Peyer's patch (tissue), 4 donors: ENCODE results near the gene GRIP1. TPM values are rescaled to one million over a fixed set of nuclear protein-coding genes. Genes with fewer than 3 reads are reported as not detected.

Experiments
- DNase-seq, 3 donors: peaks; one replicate each; pipeline ENCODE4 v3.0.0-alpha.2; 2017 to 2019
- H3K27ac ChIP-seq, 4 donors: fragments of 200-600 bp; sonication (generic); one replicate each; pipeline ENCODE4 v1.5.1; 2016 to 2019
- H3K27me3 ChIP-seq, 2 donors: fragments of 200-600 bp; sonication (generic); one replicate each; pipeline ENCODE4 v1.5.1; 2019
- H3K36me3 ChIP-seq, 3 donors: fragments of 200-600 bp; sonication (generic); one replicate each; pipeline ENCODE4 v1.5.1; 2016 to 2019
- H3K4me1 ChIP-seq, 4 donors: fragments of 200-600 bp; sonication (generic); one replicate each; pipeline ENCODE4 v1.5.1; 2016 to 2019
- H3K4me3 ChIP-seq, 4 donors: fragments of 200-600 bp; sonication (generic); 1 replicate in 3 of 4; 2 replicates in 1 of 4; pipeline ENCODE4 v1.5.1; 2016 to 2019; ENCODE audit warnings: mild to moderate bottlenecking in 1 of 4
- H3K9me3 ChIP-seq, 4 donors: fragments of 200-600 bp; sonication (generic); one replicate each; pipeline ENCODE4 v1.5.1; 2016 to 2019; ENCODE audit warnings: mild to moderate bottlenecking in 1 of 4
- POLR2A ChIP-seq, 2 donors: fragments of 450-650 bp; IDR thresholded peaks; one replicate each; pipeline ENCODE4 v1.5.1; 2017; ENCODE audit warnings: antibody characterized with exemption in 2 of 2, mild to moderate bottlenecking in 2 of 2, moderate library complexity in 2 of 2
- total RNA-seq, 4 donors: library from RNA; depleted of rRNA; stranded (reverse); fragments of >200 nt; gene quantifications; one replicate each; pipeline ENCODE4 v1.1.0, GENCODE V29; 2016
- TF ChIP-seq, protein P1 (sequence below), 6 experiments: fragments of 450-650 bp in 4 of 6; fragments of 200-600 bp in 2 of 6; sonication (generic) in 1 of 6; IDR thresholded peaks; one replicate each; pipeline ENCODE4 v1.5.1; 2017 to 2019; ENCODE audit warnings: antibody characterized with exemption in 6 of 6, mild to moderate bottlenecking in 3 of 6, moderate library complexity in 1 of 6

The GRIP1 gene
- total RNA-seq, 4 donors from 2014 or later, result 0.66 to 5.2 (median 1.4) TPM

DNA sequence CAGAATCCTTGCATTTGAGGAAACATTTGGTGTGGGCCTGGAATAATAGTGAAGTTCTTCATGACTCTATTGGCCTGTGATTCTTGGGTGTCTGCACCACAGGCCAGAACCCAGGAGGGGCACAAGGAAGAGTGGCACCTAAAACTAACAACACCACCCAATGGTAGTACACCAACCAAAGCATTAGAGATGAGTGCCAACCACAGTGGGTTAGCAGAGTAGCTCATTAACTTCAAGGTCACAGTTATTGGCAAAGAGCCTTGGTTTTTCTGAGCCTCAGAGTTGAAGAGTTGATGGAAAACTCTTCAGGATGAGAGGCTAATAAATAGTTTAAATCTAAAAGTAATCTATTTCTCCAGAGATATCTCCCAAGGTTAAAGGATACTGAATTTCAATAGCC is 319.6 kb downstream of the GRIP1 start:
- TF ChIP-seq, protein P1, sequence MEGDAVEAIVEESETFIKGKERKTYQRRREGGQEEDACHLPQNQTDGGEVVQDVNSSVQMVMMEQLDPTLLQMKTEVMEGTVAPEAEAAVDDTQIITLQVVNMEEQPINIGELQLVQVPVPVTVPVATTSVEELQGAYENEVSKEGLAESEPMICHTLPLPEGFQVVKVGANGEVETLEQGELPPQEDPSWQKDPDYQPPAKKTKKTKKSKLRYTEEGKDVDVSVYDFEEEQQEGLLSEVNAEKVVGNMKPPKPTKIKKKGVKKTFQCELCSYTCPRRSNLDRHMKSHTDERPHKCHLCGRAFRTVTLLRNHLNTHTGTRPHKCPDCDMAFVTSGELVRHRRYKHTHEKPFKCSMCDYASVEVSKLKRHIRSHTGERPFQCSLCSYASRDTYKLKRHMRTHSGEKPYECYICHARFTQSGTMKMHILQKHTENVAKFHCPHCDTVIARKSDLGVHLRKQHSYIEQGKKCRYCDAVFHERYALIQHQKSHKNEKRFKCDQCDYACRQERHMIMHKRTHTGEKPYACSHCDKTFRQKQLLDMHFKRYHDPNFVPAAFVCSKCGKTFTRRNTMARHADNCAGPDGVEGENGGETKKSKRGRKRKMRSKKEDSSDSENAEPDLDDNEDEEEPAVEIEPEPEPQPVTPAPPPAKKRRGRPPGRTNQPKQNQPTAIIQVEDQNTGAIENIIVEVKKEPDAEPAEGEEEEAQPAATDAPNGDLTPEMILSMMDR (IDR thresholded peaks at IDR 0.05), result no peak
- no peak for TF ChIP-seq POLR2A (IDR thresholded peaks at IDR 0.05)
- Histone ChIP-seq H3K27ac (no peak overlapping the region), H3K27me3 (no peaks in the 10 kb centered on the region), H3K36me3 (no peaks in the 10 kb centered on the region), H3K4me1 (no peaks in the 10 kb centered on the region), H3K9me3 (no peaks in the 10 kb centered on the region), H3K4me3 (no peak overlapping the region)
- no peak for DNase-seq

DNA sequence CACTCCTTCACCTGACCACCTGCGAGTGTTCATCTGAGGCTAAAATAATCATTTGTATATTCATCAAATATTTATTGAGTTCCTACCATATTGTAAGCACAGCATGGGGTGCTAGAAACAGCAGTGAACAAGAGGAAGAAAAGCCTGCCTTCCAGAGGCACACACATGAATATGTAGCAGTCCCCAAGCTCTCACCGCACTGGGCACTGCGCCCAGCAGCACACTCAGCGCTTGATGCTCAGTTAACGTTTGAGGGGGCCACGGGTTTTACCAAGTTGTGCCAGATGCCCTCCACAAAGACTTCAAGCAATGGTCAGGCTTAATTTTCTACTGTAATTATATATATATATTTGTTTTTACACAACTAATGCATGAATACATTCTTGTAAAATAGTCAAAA is 324.6 kb downstream of the GRIP1 start:
- DNase-seq, result no peak
- H3K27ac ChIP-seq, result no peak overlapping the region
- no peaks in the 10 kb centered on the region for H3K27me3 ChIP-seq
- no peaks in the 10 kb centered on the region for H3K36me3 ChIP-seq
- H3K4me3 ChIP-seq, result no peak overlapping the region
- no peaks in the 10 kb centered on the region for H3K9me3 ChIP-seq
- no peak for TF ChIP-seq POLR2A (IDR thresholded peaks at IDR 0.05)
- TF ChIP-seq, protein P1 (IDR thresholded peaks at IDR 0.05), result no peak
- no peaks in the 10 kb centered on the region for H3K4me1 ChIP-seq

DNA sequence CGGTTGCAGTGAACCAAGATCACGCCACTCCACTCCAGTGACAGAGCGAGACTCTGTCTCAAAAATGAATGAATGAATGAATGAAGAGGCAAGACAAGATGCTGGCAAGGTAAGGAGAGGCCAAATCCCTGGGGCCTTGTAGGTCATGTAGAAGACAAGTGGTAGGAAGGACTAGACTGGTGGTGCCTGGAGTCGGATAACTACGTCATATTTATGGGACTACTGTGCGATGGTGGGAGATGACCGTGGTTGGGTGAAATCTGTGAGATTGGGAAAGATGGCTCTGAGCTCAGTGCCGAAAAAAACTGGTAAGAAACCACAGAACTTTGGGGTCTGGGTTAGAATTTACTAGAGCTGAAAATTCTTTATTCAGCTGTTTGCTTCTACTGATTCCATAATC is 326.0 kb downstream of the GRIP1 start:
- no peaks in the 10 kb centered on the region for H3K4me1 ChIP-seq
- no peak for DNase-seq
- H3K4me3 ChIP-seq, result no peak overlapping the region
- no peak overlapping the region for H3K27ac ChIP-seq
- no peaks in the 10 kb centered on the region for H3K36me3 ChIP-seq
- no peaks in the 10 kb centered on the region for H3K9me3 ChIP-seq
- TF ChIP-seq, protein P1 (IDR thresholded peaks at IDR 0.05), result no peak
- no peak for TF ChIP-seq POLR2A (IDR thresholded peaks at IDR 0.05)
- H3K27me3 ChIP-seq, result no peaks in the 10 kb centered on the region

DNA sequence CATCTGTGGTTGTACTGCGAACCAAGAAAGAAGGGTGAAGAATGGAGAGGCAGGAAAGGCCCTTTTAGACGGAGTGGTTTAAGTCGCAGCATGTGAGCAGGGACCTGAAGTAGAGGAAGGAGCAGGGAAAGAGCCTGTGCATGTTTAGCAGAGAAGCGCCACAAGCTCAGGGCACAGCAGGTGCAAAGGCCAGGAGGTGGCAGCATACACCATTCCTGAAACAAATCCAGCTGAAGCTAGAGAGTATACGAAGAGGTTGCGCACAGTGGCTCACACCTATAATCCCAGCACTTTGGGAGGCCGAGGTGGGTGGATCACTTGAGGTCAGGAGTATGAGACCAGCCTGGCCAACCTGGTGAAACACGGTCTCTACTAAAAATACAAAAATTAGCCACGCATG is 326.7 kb downstream of the GRIP1 start:
- no peak for DNase-seq
- H3K4me3 ChIP-seq, result no peak overlapping the region
- H3K27ac ChIP-seq, result no peak overlapping the region
- TF ChIP-seq, protein P1 (IDR thresholded peaks at IDR 0.05), result peak in 3 of 6 experiments; percentile 9 to 22 (median 13)
- TF ChIP-seq POLR2A (IDR thresholded peaks at IDR 0.05), result no peak
- H3K9me3 ChIP-seq, result no peaks in the 10 kb centered on the region
- H3K27me3 ChIP-seq, result no peaks in the 10 kb centered on the region
- no peaks in the 10 kb centered on the region for H3K36me3 ChIP-seq
- no peaks in the 10 kb centered on the region for H3K4me1 ChIP-seq

DNA sequence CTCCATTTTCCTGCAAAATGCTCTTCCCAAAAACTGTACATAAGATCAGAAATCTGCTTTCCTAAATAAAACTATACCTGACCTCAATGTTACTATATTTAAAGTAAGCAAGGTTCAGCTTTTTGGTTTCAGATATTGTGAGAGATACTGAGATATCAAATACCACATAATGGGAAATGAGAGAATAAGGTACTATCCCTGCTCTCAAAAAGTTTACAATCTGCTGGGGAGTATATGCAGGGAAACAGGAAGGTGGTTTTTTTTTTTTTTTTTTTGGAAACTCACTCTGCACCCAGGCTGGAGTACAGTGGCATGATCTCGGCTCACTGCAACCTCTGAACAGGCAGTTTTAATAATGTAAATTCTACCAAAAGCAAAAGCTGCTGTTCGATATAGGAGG is 327.6 kb downstream of the GRIP1 start:
- H3K27me3 ChIP-seq, result no peaks in the 10 kb centered on the region
- no peaks in the 10 kb centered on the region for H3K36me3 ChIP-seq
- TF ChIP-seq, protein P1 (IDR thresholded peaks at IDR 0.05), result no peak
- TF ChIP-seq POLR2A (IDR thresholded peaks at IDR 0.05), result no peak
- H3K27ac ChIP-seq, result no peak overlapping the region
- no peak for DNase-seq
- H3K9me3 ChIP-seq, result no peaks in the 10 kb centered on the region
- H3K4me3 ChIP-seq, result no peak overlapping the region
- H3K4me1 ChIP-seq, result no peaks in the 10 kb centered on the region

DNA sequence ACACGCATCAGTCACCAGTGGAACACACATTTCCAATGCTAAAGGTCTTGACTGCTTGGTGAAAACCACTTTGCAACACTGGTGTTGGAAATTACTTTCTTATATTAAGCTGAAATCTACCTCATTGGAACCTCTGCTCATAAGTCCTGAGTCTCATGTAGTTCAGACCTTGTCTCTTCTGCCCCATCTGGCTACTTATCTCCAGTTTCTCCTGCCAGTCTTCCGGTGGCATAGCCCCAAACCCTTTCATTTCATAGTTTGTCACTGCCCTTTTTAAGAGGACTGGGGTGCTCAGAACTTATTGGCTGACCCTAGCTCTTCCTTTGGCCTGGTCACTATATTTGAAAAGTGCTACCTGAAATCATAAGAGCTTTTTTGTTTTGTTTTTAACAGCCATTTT is 332.9 kb downstream of the GRIP1 start:
- Histone ChIP-seq H3K36me3 (peaks cover 0 to 5% (median 0%) of the 10 kb centered on the region in 3 donors), H3K27me3 (no peaks in the 10 kb centered on the region)
- DNase-seq, result no peak

More for the DNA sequence above, 332.9 kb downstream of the GRIP1 start:
- no peak for TF ChIP-seq POLR2A (IDR thresholded peaks at IDR 0.05)
- TF ChIP-seq, protein P1 (IDR thresholded peaks at IDR 0.05), result no peak
- Histone ChIP-seq H3K4me3 (no peak overlapping the region), H3K4me1 (no peaks in the 10 kb centered on the region), H3K9me3 (no peaks in the 10 kb centered on the region), H3K27ac (no peak overlapping the region)
